BE2C (cell line): Measurements from ENCODE around the gene DCDC1.
A peak's percentile ranks its signal among the peaks of the same experiment; 100 is the strongest.

ENCODE experiments used
- DNase-seq: peaks from one replicate; pipeline ENCODE4 v3.0.0-alpha.2; 2020
- H3K27me3 ChIP-seq: fragments of 250-450 bp; sonication (Bioruptor Pico); 2 replicates; pipeline ENCODE4 v1.5.1; 2020; ENCODE audit warnings: mild to moderate bottlenecking
- H3K36me3 ChIP-seq: fragments of 250-450 bp; sonication (Bioruptor Pico); 2 replicates; pipeline ENCODE4 v1.5.1; 2020; ENCODE audit warnings: mild to moderate bottlenecking
- H3K4me1 ChIP-seq: fragments of 250-450 bp; sonication (Bioruptor Pico); 2 replicates; pipeline ENCODE4 v1.5.1; 2020
- H3K4me3 ChIP-seq: 2 replicates; pipeline ENCODE4 v1.5.1; 2011; ENCODE audit warnings: low read depth, low read length
- H3K9me3 ChIP-seq: fragments of 250-450 bp; sonication (Bioruptor Pico); 2 replicates; pipeline ENCODE4 v1.5.1; 2020
- CTCF ChIP-seq: IDR thresholded peaks from 2 replicates; pipeline ENCODE4 v1.5.1; 2012; ENCODE audit warnings: mild to moderate bottlenecking, low read depth, low read length

The DCDC1 gene

GRCh38 chr11:31412946-31413345 is 43.4 kb upstream of the DCDC1 start:
- H3K4me1 ChIP-seq: no peaks in the 10 kb centered on the region
- H3K36me3 ChIP-seq: no peaks in the 10 kb centered on the region
- TF ChIP-seq CTCF: no peak
- DNase-seq: no peak
- no peaks in the 10 kb centered on the region for H3K27me3 ChIP-seq
- H3K4me3 ChIP-seq: no peak overlapping the region
- no peaks in the 10 kb centered on the region for H3K9me3 ChIP-seq

- Histone ChIP-seq H3K36me3 (no peaks in the 10 kb centered on the region), H3K27me3 (no peaks in the 10 kb centered on the region), H3K9me3 (no peaks in the 10 kb centered on the region), H3K4me1 (no peaks in the 10 kb centered on the region), H3K4me3 (no peak overlapping the region)
- no peak for TF ChIP-seq CTCF
- DNase-seq: no peak
Observed at GRCh38 chr11:31408201-31408600, 38.7 kb upstream of the DCDC1 start.

GRCh38 chr11:31404614-31405013 is 35.1 kb upstream of the DCDC1 start:
- Histone ChIP-seq H3K4me3 (no peak overlapping the region), H3K9me3 (no peaks in the 10 kb centered on the region), H3K36me3 (no peaks in the 10 kb centered on the region), H3K27me3 (no peaks in the 10 kb centered on the region), H3K4me1 (no peaks in the 10 kb centered on the region)
- no peak for TF ChIP-seq CTCF
- DNase-seq: no peak

- TF ChIP-seq CTCF: peak; percentile 35; the same call in 1 of the 2 replicates
- Histone ChIP-seq H3K4me1 (no peaks in the 10 kb centered on the region), H3K9me3 (no peaks in the 10 kb centered on the region), H3K4me3 (no peak overlapping the region), H3K36me3 (no peaks in the 10 kb centered on the region), H3K27me3 (no peaks in the 10 kb centered on the region)
- DNase-seq: no peak
Observed at GRCh38 chr11:31397239-31397834, 27.8 kb upstream of the DCDC1 start.

- Histone ChIP-seq H3K4me3 (no peak overlapping the region), H3K4me1 (no peaks in the 10 kb centered on the region), H3K36me3 (no peaks in the 10 kb centered on the region), H3K27me3 (no peaks in the 10 kb centered on the region), H3K9me3 (no peaks in the 10 kb centered on the region)
- no peak for DNase-seq
- TF ChIP-seq CTCF: no peak
Observed at GRCh38 chr11:31387379-31387778, 17.8 kb upstream of the DCDC1 start.

- Histone ChIP-seq H3K9me3 (no peaks in the 10 kb centered on the region), H3K4me3 (no peak overlapping the region), H3K36me3 (no peaks in the 10 kb centered on the region), H3K4me1 (no peaks in the 10 kb centered on the region), H3K27me3 (no peaks in the 10 kb centered on the region)
- TF ChIP-seq CTCF: no peak
- no peak for DNase-seq
Observed at GRCh38 chr11:31383116-31383515, 13.6 kb upstream of the DCDC1 start.
